HepG2 (cell line): ENCODE measurements around the gene VGF. TPM values are rescaled to one million over a fixed set of nuclear protein-coding genes. Genes with fewer than 3 reads are reported as not detected.
A peak's percentile ranks its signal among the peaks of the same experiment; 100 is the strongest.

Experiments
- E2F5 ChIP-seq: sonication (generic); formaldehyde crosslinking; conservative IDR thresholded peaks from 2 replicates; pipeline ENCODE4 v1.4.0; 2020; ENCODE audit warnings: missing genetic modification reagents
- GABPA ChIP-seq, 2 experiments: IDR thresholded peaks; 2 replicates each; pipeline ENCODE4 v1.6.1; 2011 to 2016; ENCODE audit warnings: low read depth in 2 of 2, low read length in 1 of 2, missing biosample characterization in 1 of 2, missing genetic modification characterization in 1 of 2
- KLF13 ChIP-seq: sonication (generic); formaldehyde crosslinking; IDR thresholded peaks from 2 replicates; pipeline ENCODE4 v1.4.0; 2020; ENCODE audit warnings: mild to moderate bottlenecking, missing genetic modification reagents
- RERE ChIP-seq: IDR thresholded peaks from 2 replicates; pipeline ENCODE4 v1.6.1; 2016; ENCODE audit warnings: low read depth, missing genetic modification reagents, missing compliant biosample characterization
- SAFB2 ChIP-seq: sonication (generic); formaldehyde crosslinking; IDR thresholded peaks from 2 replicates; pipeline ENCODE4 v1.5.1; 2020; ENCODE audit warnings: missing genetic modification reagents, low read depth, mild to moderate bottlenecking, borderline replicate concordance
- SYNCRIP ChIP-seq: fragments of 200-400 bp; formaldehyde crosslinking; IDR thresholded peaks from 2 replicates; pipeline ENCODE4 v1.6.1; 2018; ENCODE audit warnings: mild to moderate bottlenecking, low read depth, low read length; ENCODE audit not compliant: insufficient read depth
- THAP11 ChIP-seq: IDR thresholded peaks from 2 replicates; pipeline ENCODE4 v1.6.1; 2016; ENCODE audit warnings: missing biosample characterization, missing genetic modification reagents
- ZBTB39 ChIP-seq: sonication (generic); formaldehyde crosslinking; IDR thresholded peaks from 2 replicates; pipeline ENCODE4 v1.5.0; 2020; ENCODE audit warnings: missing genetic modification reagents
- ZBTB4 ChIP-seq: sonication (generic); formaldehyde crosslinking; IDR thresholded peaks from 2 replicates; pipeline ENCODE4 v1.4.0; 2020; ENCODE audit warnings: missing genetic modification reagents, mild to moderate bottlenecking, borderline replicate concordance
- ZBTB7B ChIP-seq: sonication (generic); formaldehyde crosslinking; IDR thresholded peaks from 2 replicates; pipeline ENCODE4 v1.4.0; 2020; ENCODE audit warnings: missing genetic modification reagents
- ZFP36 ChIP-seq: fragments of 150-350 bp; IDR thresholded peaks from 2 replicates; pipeline ENCODE4 v1.6.1; 2018; ENCODE audit warnings: borderline replicate concordance, low read length, low read depth; ENCODE audit not compliant: partially characterized antibody
- ZFY ChIP-seq: sonication (generic); formaldehyde crosslinking; IDR thresholded peaks from 2 replicates; pipeline ENCODE4 v1.4.0; 2020; ENCODE audit warnings: missing genetic modification reagents
- ZNF180 ChIP-seq: sonication (generic); formaldehyde crosslinking; IDR thresholded peaks from 2 replicates; pipeline ENCODE4 v1.4.0; 2020; ENCODE audit warnings: low read depth, missing genetic modification reagents, borderline replicate concordance
- ZNF354B ChIP-seq: sonication (generic); formaldehyde crosslinking; IDR thresholded peaks from 2 replicates; pipeline ENCODE4 v1.8.0; 2022; ENCODE audit warnings: mild to moderate bottlenecking, missing genetic modification reagents
- ZNF782 ChIP-seq: sonication (generic); formaldehyde crosslinking; IDR thresholded peaks from 2 replicates; pipeline ENCODE4 v1.4.0; 2020; ENCODE audit warnings: missing genetic modification reagents, mild to moderate bottlenecking, borderline replicate concordance
- ZNF883 ChIP-seq: sonication (generic); formaldehyde crosslinking; IDR thresholded peaks from 2 replicates; pipeline ENCODE4 v1.5.1; 2020; ENCODE audit warnings: mild to moderate bottlenecking, missing genetic modification reagents; ENCODE audit errors: not compliant biosample characterization
- polyA plus RNA-seq, 8 experiments: library from polyadenylated mRNA; depleted of rRNA in 3 of 8; stranded (reverse) in 7 of 8; unstranded in 1 of 8; fragments of >200 nt; fragmentation: Illumina TruSeq in 4 of 8; extraction: Trizol in 4 of 8; gene quantifications; 2 replicates each; pipeline versions ENCODE4 v1.2.1 to v1.2.3, GENCODE V29; 2011 to 2016; ENCODE audit warnings: low read depth in 4 of 8, missing spikeins in 1 of 8, mixed read lengths in 1 of 8; ENCODE audit not compliant: insufficient read depth in 1 of 8
- total RNA-seq, 5 experiments: library from RNA; depleted of rRNA; stranded (reverse); fragments of >200 nt; fragmentation: Illumina TruSeq; extraction: Trizol; gene quantifications; 2 replicates each; pipeline ENCODE4 v1.2.3, GENCODE V29; 2016; ENCODE audit warnings: low read depth in 1 of 5

The VGF gene
- total and polyA plus RNA-seq, 2 of the 13 experiments (the other 11 are each of a cell fraction or from before 2014, with no cell fraction given): 0.12 to 0.46 TPM

- TF ChIP-seq E2F5 (CRISPR knock-in tag): no peak
- no peak for TF ChIP-seq GABPA (IDR thresholded peaks at IDR 0.05; ENCODE audit: low read depth, low read length)
- no peak for TF ChIP-seq GABPA (CRISPR knock-in tag; IDR thresholded peaks at IDR 0.05; ENCODE audit: low read depth)
- peak; percentile 76 for TF ChIP-seq RERE (CRISPR knock-in tag)
- TF ChIP-seq SAFB2: peak; percentile 77
- peak; percentile 16; the same call in 1 of the 2 replicates for TF ChIP-seq ZBTB39 (CRISPR knock-in tag)
- TF ChIP-seq THAP11 (CRISPR knock-in tag): peak; percentile 75
- no peak for TF ChIP-seq SYNCRIP
- no peak for TF ChIP-seq ZFY
- TF ChIP-seq ZFP36: no peak
- no peak for TF ChIP-seq ZNF883
- TF ChIP-seq ZNF180 (CRISPR knock-in tag): no peak
- peak; percentile 88 for TF ChIP-seq ZNF354B (CRISPR knock-in tag)
- TF ChIP-seq KLF13: no peak
- no peak for TF ChIP-seq ZNF782 (CRISPR knock-in tag)
- TF ChIP-seq ZBTB7B (CRISPR knock-in tag): peak; percentile 96
- peak; percentile 80 for TF ChIP-seq ZBTB4
Measured at GRCh38 chr7:101126651-101127459, 38.5 kb downstream of the VGF start, which contains the start of gene SERPINE1 (continued).
